ENCODE results near the gene PASD1. TPM values are rescaled to one million over a fixed set of nuclear protein-coding genes. Genes with fewer than 3 reads are reported as not detected.
A peak's percentile ranks its signal among the peaks of the same experiment; 100 is the strongest.

The PASD1 gene
- total and polyA plus RNA-seq, 4 donors: 0.08 to 0.10 TPM; not detected in 2

DNA sequence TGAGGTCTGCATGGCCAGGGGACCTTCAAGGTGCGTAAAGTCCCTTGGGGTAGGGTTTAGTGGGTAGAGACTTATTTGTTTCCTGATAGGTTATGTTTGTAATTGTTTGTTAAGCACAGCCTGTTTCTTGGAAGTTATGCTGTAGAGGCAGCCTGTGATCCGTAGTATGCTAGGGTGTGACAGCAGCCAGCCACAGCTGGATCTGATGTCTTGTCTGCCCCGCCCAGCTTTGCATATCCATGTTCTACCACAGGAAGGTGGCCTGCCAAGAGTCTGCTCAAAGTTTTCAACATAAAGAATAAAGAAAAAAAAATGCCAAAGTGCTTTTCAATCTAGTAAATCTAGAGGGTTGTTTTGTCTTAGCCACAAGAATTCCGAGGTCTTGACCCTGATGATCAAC, 112.7 kb downstream of the PASD1 start:
- Histone ChIP-seq H3K27me3 (ENCODE audit: control insufficient read depth, insufficient read depth, low read length) (no peaks in the 10 kb centered on the region), H3K4me3 (ENCODE audit: low read depth, low read length) (no peak overlapping the region), H3K27ac (ENCODE audit: low read depth, low read length) (no peak overlapping the region), H3K36me3 (ENCODE audit: control insufficient read depth, insufficient read depth, low read length) (no peaks in the 10 kb centered on the region), H3K9me3 (ENCODE audit: control insufficient read depth, insufficient read depth, low read length) (no peaks in the 10 kb centered on the region), H3K4me1 (ENCODE audit: control insufficient read depth, insufficient read depth, low read length) (no peaks in the 10 kb centered on the region)
- WGBS (ENCODE audit: insufficient coverage): 52% methylated on average over 3 of the region's 4 CpGs
- no peak for DNase-seq (ENCODE audit: low read depth in 4 of 6, low spot score in 6 of 6)

DNA sequence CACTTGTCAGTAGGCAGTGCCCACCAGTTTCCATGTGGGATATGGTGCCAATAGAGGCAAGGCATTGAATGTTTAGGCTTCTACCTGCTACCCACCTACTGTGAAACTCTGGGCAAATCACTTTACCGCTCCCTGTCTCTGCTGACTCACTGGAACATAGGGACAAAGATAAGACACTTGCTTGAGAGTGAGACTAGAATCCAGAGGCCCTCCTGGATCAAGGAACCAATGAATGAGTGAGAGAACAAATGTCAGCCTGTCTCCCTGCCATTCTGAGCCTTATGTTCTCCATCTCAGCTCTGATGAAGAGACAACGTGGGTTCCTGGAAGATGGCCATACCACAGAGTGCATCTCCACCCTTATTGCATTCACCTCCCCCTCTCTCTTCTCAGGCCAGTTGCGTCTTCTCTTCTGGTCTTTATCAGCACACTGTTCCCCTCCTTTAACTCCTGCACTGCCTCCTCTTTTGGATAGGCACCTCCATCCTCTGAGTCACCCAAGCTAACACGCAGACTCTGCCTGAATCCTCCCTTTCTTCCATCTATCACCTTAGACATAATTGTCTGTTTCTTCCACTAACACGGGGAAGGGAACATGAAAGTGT, 116.4 kb downstream of the PASD1 start:
- no peak overlapping the region for H3K27ac ChIP-seq (ENCODE audit: low read depth, low read length)
- no peaks in the 10 kb centered on the region for H3K27me3 ChIP-seq (ENCODE audit: control insufficient read depth, insufficient read depth, low read length)
- 67% methylated on average over 3 of the region's 5 CpGs for WGBS (ENCODE audit: insufficient coverage)
- no peaks in the 10 kb centered on the region for H3K9me3 ChIP-seq (ENCODE audit: control insufficient read depth, insufficient read depth, low read length)
- no peak for DNase-seq (ENCODE audit: low read depth in 4 of 6, low spot score in 6 of 6)
- H3K4me3 ChIP-seq (ENCODE audit: low read depth, low read length): no peak overlapping the region
- H3K36me3 ChIP-seq (ENCODE audit: control insufficient read depth, insufficient read depth, low read length): no peaks in the 10 kb centered on the region
- H3K4me1 ChIP-seq (ENCODE audit: control insufficient read depth, insufficient read depth, low read length): no peaks in the 10 kb centered on the region

DNA sequence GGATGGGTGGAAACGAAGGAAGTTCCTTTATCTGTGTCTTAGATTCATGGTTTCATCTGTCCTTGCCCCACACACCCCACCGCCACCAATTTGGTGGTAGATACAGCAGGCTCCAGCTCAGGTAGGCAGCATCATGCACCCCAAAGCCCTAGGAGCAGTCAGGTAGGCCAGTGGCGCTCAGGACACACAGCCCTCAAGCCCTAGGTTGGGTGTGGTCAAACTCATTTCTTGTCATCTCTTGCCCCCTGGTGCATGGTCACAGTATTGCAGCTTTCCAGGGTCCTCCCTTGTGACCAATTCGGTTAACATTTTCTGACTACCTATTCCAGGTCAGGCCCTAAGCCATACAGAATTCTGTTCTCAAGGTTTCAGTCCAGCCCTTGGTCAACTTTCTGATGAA, 117.3 kb downstream of the PASD1 start:
- 21% methylated on average over 2 of the region's 4 CpGs for WGBS (ENCODE audit: insufficient coverage)
- Histone ChIP-seq H3K4me3 (ENCODE audit: low read depth, low read length) (no peak overlapping the region), H3K27me3 (ENCODE audit: control insufficient read depth, insufficient read depth, low read length) (no peaks in the 10 kb centered on the region), H3K9me3 (ENCODE audit: control insufficient read depth, insufficient read depth, low read length) (no peaks in the 10 kb centered on the region), H3K27ac (ENCODE audit: low read depth, low read length) (no peak overlapping the region), H3K4me1 (ENCODE audit: control insufficient read depth, insufficient read depth, low read length) (no peaks in the 10 kb centered on the region), H3K36me3 (ENCODE audit: control insufficient read depth, insufficient read depth, low read length) (no peaks in the 10 kb centered on the region)
- peak in 2 of 6 donors; percentile 27 to 39 for DNase-seq (ENCODE audit: low read depth in 4 of 6, low spot score in 6 of 6)

DNA sequence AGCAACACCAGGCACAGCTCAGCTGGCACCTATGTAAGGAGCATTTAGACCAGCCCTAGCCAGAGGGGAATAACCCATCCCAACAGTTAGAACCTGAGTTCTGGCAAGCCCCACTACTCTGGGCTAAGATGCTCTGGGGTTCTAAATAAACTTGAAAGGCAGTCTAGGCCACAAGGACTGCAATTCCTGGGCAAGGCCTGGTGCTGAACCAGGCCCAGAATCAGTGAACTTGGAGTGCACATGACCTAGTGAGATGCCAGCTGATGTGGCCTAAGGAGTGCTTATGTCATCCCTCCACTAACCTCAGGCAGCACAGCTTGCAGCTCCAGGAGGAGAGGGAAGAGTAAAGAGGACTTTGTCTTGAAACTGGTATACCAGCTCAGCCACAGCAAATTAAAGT, 124.2 kb downstream of the PASD1 start:
- Histone ChIP-seq H3K4me1 (ENCODE audit: control insufficient read depth, insufficient read depth, low read length) (no peaks in the 10 kb centered on the region), H3K36me3 (ENCODE audit: control insufficient read depth, insufficient read depth, low read length) (no peaks in the 10 kb centered on the region), H3K27ac (ENCODE audit: low read depth, low read length) (no peak overlapping the region), H3K4me3 (ENCODE audit: low read depth, low read length) (no peak overlapping the region), H3K9me3 (ENCODE audit: control insufficient read depth, insufficient read depth, low read length) (no peaks in the 10 kb centered on the region), H3K27me3 (ENCODE audit: control insufficient read depth, insufficient read depth, low read length) (no peaks in the 10 kb centered on the region)
- no peak for DNase-seq (ENCODE audit: low read depth in 4 of 6, low spot score in 6 of 6)

DNA sequence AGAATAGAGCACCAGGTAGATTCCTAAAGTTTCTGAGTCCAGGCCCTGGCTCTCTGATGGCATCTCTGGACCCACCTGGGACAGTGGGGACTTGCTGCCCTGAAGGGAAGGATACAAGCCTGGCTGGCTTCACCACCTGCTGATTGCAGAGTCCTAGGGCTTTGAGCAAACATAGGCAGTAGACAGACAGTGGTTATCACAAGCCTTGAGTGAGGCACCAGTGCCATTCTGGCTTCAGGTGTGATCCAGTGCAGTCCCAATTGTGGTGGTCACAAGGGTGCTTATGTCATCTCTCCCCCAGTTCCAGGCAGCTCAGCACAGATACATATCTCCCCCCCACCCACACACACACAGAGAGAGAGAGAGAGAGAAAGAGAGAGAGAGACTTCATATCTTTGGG, 125.2 kb downstream of the PASD1 start:
- Histone ChIP-seq H3K27ac (ENCODE audit: low read depth, low read length) (no peak overlapping the region), H3K27me3 (ENCODE audit: control insufficient read depth, insufficient read depth, low read length) (no peaks in the 10 kb centered on the region), H3K36me3 (ENCODE audit: control insufficient read depth, insufficient read depth, low read length) (no peaks in the 10 kb centered on the region), H3K9me3 (ENCODE audit: control insufficient read depth, insufficient read depth, low read length) (no peaks in the 10 kb centered on the region), H3K4me3 (ENCODE audit: low read depth, low read length) (no peak overlapping the region), H3K4me1 (ENCODE audit: control insufficient read depth, insufficient read depth, low read length) (no peaks in the 10 kb centered on the region)
- DNase-seq (ENCODE audit: low read depth in 4 of 6, low spot score in 6 of 6): no peak

DNA sequence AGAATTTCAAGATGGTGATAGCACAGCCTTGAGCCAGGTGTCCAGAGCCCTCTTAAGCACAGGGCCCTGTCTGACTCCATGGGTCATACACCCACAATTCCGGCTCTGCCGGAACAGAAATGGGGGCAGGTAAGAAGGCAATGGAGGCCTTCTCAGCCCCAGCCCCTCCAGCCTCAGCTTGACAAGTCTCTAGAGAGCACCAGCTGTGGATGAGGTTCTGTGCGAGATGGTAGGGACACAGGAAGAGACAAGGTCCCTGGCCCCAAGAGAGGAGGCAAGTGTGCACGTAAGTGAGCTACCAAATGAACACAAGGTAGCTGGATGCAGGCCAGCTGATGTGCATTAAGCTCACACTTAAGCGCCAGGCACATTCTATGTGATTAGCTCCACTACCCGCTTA, 129.3 kb downstream of the PASD1 start:
- Histone ChIP-seq H3K4me1 (ENCODE audit: control insufficient read depth, insufficient read depth, low read length) (peaks cover 19% of the 10 kb centered on the region), H3K27ac (ENCODE audit: low read depth, low read length) (no peak overlapping the region), H3K36me3 (ENCODE audit: control insufficient read depth, insufficient read depth, low read length) (no peaks in the 10 kb centered on the region), H3K9me3 (ENCODE audit: control insufficient read depth, insufficient read depth, low read length) (no peaks in the 10 kb centered on the region), H3K27me3 (ENCODE audit: control insufficient read depth, insufficient read depth, low read length) (no peaks in the 10 kb centered on the region), H3K4me3 (ENCODE audit: low read depth, low read length) (no peak overlapping the region)
- no peak for DNase-seq (ENCODE audit: low read depth in 4 of 6, low spot score in 6 of 6)
- 87% methylated on average over 6 of the region's 6 CpGs for WGBS (ENCODE audit: insufficient coverage)

DNA sequence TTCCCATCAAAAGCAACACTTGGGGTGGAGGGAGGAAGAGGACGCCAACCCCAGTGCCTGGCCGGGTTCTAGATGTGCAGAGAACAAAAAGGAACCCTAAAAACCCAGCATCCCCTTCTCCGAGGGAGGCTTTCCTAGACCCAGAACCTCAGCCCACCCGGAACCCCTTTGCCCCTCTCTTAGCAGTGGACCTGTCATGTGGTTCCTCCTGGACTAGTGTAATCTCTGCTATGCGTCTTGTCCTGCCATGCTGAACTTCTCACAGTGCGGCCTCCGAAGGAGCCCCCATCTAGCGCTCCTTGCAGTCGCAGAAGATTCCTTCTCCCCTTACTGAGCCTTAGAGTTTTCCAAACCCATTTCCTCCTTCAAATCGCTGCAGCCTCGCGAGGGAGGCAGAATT, 130.6 kb downstream of the PASD1 start:
- H3K4me3 ChIP-seq (ENCODE audit: low read depth, low read length): no peak overlapping the region
- peaks cover 19% of the 10 kb centered on the region for H3K4me1 ChIP-seq (ENCODE audit: control insufficient read depth, insufficient read depth, low read length)
- no peaks in the 10 kb centered on the region for H3K36me3 ChIP-seq (ENCODE audit: control insufficient read depth, insufficient read depth, low read length)
- no peak for DNase-seq (ENCODE audit: low read depth in 4 of 6, low spot score in 6 of 6)
- H3K27ac ChIP-seq (ENCODE audit: low read depth, low read length): no peak overlapping the region
- H3K27me3 ChIP-seq (ENCODE audit: control insufficient read depth, insufficient read depth, low read length): no peaks in the 10 kb centered on the region
- 70% methylated on average over 7 of the region's 12 CpGs for WGBS (ENCODE audit: insufficient coverage)
- no peaks in the 10 kb centered on the region for H3K9me3 ChIP-seq (ENCODE audit: control insufficient read depth, insufficient read depth, low read length)

DNA sequence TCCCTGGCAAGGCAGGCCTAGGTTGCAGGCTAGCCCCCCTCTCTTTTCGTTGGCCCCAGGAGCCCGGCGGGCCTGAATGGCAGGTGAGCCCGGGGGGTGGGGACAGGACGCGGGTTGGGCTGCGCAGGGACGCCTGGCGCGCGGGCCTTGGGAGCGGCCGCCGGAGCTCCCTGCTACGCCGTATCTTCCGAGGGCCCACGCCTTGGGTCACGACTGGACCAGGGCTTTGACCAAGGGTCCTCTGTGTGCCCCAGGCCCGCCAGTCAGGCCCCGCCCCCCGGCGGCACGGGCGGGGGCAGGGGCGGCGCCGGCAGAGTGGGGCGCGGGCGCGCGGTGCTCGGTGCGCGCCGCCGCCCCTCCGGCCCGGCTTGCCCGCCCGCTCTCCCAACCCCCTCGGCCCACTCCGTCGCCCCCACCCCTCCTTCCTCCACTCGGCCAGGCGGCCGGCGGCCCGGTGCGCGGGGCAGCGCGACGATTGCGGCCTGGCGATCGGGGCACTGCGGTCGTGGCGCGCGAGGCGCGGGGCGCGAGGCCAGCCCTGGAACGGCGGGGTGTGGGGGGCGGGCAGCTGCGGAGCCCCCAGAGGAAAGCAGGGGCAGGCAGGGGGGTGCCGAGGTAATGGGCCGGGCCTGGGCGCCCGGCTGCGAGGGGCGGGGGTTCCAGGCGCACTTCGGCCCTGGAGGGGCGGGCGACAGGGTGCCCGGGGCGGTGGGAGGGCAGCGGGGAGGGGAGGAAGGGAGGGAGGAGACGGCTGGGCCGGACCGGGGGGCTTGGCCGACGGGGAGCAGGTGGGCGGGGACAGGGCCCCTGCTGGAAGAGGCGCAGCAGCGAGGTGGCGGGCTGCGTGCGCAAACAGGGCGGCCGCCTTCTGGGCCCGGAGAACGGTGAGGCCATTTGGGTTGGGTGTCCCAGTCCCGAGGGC, 131.4 kb downstream of the PASD1 start, which contains the start of gene PRRG3:
Gene PRRG3 (plus strand): TSS at position 798 of the 922 bp plus-strand sequence. CDS start 3,357 bp downstream, outside the sequence.
- Histone ChIP-seq H3K27me3 (ENCODE audit: control insufficient read depth, insufficient read depth, low read length) (no peaks in the 10 kb centered on the region), H3K27ac (ENCODE audit: low read depth, low read length) (no peak within 1 kb of the TSS), H3K9me3 (ENCODE audit: control insufficient read depth, insufficient read depth, low read length) (no peaks in the 10 kb centered on the region), H3K4me3 (ENCODE audit: low read depth, low read length) (peak within 1 kb of the TSS; percentile 26), H3K36me3 (ENCODE audit: control insufficient read depth, insufficient read depth, low read length) (peaks cover 2% of the 10 kb centered on the region), H3K4me1 (ENCODE audit: control insufficient read depth, insufficient read depth, low read length) (peaks cover 19% of the 10 kb centered on the region)
- 23% methylated on average over 91 of the region's 100 CpGs for WGBS (ENCODE audit: insufficient coverage)
- peak in 2 of 6 donors; percentile 41 to 68 for DNase-seq (ENCODE audit: low read depth in 4 of 6, low spot score in 6 of 6)

DNA sequence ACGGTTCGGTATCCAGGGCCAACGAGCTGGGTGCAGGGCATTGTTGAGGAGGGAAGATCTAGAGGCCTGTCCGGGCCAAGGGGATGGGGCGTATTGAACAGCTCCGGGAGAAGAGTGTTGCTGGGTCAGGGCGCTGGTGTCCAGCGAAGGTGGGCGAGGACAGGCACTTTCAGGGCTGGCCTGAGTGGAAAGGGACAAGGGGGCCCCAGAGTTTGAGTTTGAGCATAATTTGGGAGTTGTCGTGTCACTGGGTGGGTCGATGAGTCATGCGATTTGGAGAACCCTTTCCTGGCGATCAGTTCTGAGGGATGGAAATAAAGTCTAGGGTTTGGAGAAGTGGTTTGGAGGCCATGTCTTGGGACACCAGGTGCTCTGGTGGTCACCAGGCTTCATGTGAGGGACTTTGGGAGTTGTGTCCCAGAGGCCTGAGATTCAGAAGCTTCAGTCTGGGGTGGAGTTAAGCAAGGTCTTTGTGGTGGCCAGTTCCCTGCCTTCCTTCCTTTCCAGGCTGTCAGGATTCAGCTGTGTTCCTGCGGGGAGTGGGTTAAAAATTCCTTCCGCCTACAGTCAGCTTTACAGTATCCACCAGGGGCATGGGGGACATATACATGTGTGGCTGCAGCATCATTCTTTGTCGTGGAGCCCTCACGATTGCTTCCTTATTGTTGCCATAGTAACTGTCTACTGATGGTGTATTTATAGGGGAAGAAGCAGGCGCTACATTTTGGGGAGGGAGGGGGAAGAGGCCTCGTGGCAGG, 132.3 kb downstream of the PASD1 start:
- peak overlapping the region; percentile 26 for H3K4me3 ChIP-seq (ENCODE audit: low read depth, low read length)
- no peaks in the 10 kb centered on the region for H3K27me3 ChIP-seq (ENCODE audit: control insufficient read depth, insufficient read depth, low read length)
- 40% methylated on average over 17 of the region's 19 CpGs for WGBS (ENCODE audit: insufficient coverage)
- H3K27ac ChIP-seq (ENCODE audit: low read depth, low read length): no peak overlapping the region
- peaks cover 19% of the 10 kb centered on the region for H3K4me1 ChIP-seq (ENCODE audit: control insufficient read depth, insufficient read depth, low read length)
- DNase-seq (ENCODE audit: low read depth in 4 of 6, low spot score in 6 of 6): peak in 2 of 6 donors; percentile 65 to 85
- H3K36me3 ChIP-seq (ENCODE audit: control insufficient read depth, insufficient read depth, low read length): peaks cover 10% of the 10 kb centered on the region
- H3K9me3 ChIP-seq (ENCODE audit: control insufficient read depth, insufficient read depth, low read length): no peaks in the 10 kb centered on the region

All from spinal cord (tissue), 10 donors.